Transverse colon (tissue), 4 donors: Measurements from ENCODE around the gene KRTAP10-1.

Experiments used
- EP300 ChIP-seq: sonication (generic); formaldehyde crosslinking; IDR thresholded peaks from one replicate; pipeline ENCODE4 v1.6.1; 2017; ENCODE audit warnings: antibody characterized with exemption, low read depth
- POLR2A ChIP-seq: fragments of 450-650 bp; IDR thresholded peaks from one replicate; pipeline ENCODE4 v1.6.1; 2016; ENCODE audit warnings: antibody characterized with exemption, mild to moderate bottlenecking, moderate library complexity
- POLR2AphosphoS5 ChIP-seq, 3 donors: sonication (generic); formaldehyde crosslinking; IDR thresholded peaks; one replicate each; pipeline ENCODE4 v1.6.1; 2016; ENCODE audit warnings: antibody characterized with exemption in 3 of 3
- TF ChIP-seq, protein P1 (sequence below), 5 experiments: fragments of 200-600 bp in 3 of 5; fragments of 450-650 bp in 2 of 5; sonication (generic) in 3 of 5; IDR thresholded peaks; 1 replicate in 2 of 5; 2 replicates in 3 of 5; pipeline ENCODE4 v1.5.1; 2016 to 2017; ENCODE audit warnings: antibody characterized with exemption in 5 of 5, inconsistent platforms in 3 of 5, mild to moderate bottlenecking in 2 of 5, moderate library complexity in 1 of 5

DNA sequence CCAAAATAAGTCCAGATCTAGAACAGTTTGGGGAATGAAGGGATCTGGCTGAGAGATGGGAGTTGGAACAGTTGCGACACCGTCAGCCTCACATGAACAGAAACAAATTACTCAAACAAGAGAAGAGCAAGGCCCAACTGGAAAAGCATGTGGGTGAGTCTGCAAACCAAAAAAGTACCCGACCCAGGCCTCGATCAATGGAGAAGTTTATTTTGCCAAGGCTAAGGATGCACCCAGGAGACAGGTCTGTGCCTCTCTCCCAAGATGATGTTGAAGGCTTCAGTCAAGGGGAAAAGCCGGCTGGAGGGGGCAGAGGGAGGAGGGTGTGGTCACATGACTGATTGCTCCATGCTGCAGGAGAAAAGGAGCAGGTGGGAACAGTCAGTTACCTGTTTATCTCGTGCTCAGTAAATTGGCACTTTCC is 42.3 kb downstream of the KRTAP10-1 start:
- TF ChIP-seq, protein P1, sequence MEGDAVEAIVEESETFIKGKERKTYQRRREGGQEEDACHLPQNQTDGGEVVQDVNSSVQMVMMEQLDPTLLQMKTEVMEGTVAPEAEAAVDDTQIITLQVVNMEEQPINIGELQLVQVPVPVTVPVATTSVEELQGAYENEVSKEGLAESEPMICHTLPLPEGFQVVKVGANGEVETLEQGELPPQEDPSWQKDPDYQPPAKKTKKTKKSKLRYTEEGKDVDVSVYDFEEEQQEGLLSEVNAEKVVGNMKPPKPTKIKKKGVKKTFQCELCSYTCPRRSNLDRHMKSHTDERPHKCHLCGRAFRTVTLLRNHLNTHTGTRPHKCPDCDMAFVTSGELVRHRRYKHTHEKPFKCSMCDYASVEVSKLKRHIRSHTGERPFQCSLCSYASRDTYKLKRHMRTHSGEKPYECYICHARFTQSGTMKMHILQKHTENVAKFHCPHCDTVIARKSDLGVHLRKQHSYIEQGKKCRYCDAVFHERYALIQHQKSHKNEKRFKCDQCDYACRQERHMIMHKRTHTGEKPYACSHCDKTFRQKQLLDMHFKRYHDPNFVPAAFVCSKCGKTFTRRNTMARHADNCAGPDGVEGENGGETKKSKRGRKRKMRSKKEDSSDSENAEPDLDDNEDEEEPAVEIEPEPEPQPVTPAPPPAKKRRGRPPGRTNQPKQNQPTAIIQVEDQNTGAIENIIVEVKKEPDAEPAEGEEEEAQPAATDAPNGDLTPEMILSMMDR (IDR thresholded peaks at IDR 0.05) = no peak
- no peak for TF ChIP-seq POLR2A
- TF ChIP-seq POLR2AphosphoS5 (IDR thresholded peaks at IDR 0.05) = no peak
- TF ChIP-seq EP300 = no peak
